ES-I3 (cell line): ENCODE results near the gene CLSTN2.
A peak's percentile ranks its signal among the peaks of the same experiment; 100 is the strongest.

Experiments used
- H3K36me3 ChIP-seq: 2 replicates; pipeline ENCODE4 v1.6.1; 2013; ENCODE audit warnings: mild to moderate bottlenecking, low read length, control low read depth, moderate library complexity; ENCODE audit not compliant: insufficient read depth
- H3K4me1 ChIP-seq: 2 replicates; pipeline ENCODE4 v1.6.1; 2013; ENCODE audit warnings: mild to moderate bottlenecking, control low read depth, low read length; ENCODE audit not compliant: insufficient read depth
- H3K9ac ChIP-seq: 2 replicates; pipeline ENCODE4 v1.6.1; 2013; ENCODE audit warnings: low read depth, mild to moderate bottlenecking, low read length, moderate library complexity
- H3K9me3 ChIP-seq: 2 replicates; pipeline ENCODE4 v1.6.1; 2013; ENCODE audit warnings: mild to moderate bottlenecking, low read length, moderate library complexity; ENCODE audit not compliant: control insufficient read depth, insufficient read depth

Gene CLSTN2

GRCh38 chr3:139933766-139934165 is 1.2 kb upstream of the CLSTN2 start:
- H3K9ac ChIP-seq: no peak overlapping the region
- no peaks in the 10 kb centered on the region for H3K4me1 ChIP-seq
- no peaks in the 10 kb centered on the region for H3K36me3 ChIP-seq
- H3K9me3 ChIP-seq: no peaks in the 10 kb centered on the region

GRCh38 chr3:139934613-139935015 is 371 bp upstream of the CLSTN2 start:
- H3K36me3 ChIP-seq: no peaks in the 10 kb centered on the region
- H3K9ac ChIP-seq: peak overlapping the region; percentile 92; the same call in 1 of the 2 replicates
- H3K9me3 ChIP-seq: no peaks in the 10 kb centered on the region
- no peaks in the 10 kb centered on the region for H3K4me1 ChIP-seq

- Histone ChIP-seq H3K9me3 (no peaks in the 10 kb centered on the region), H3K4me1 (no peaks in the 10 kb centered on the region), H3K36me3 (no peaks in the 10 kb centered on the region), H3K9ac (peak overlapping the region; percentile 92; the same call in 1 of the 2 replicates)
These were observed 1.2 kb downstream of the CLSTN2 start for GRCh38 chr3:139935866-139936817.

- Histone ChIP-seq H3K4me1 (no peaks in the 10 kb centered on the region), H3K9me3 (no peaks in the 10 kb centered on the region), H3K9ac (no peak overlapping the region), H3K36me3 (no peaks in the 10 kb centered on the region)
These were observed 2.8 kb downstream of the CLSTN2 start for GRCh38 chr3:139937674-139938279.

GRCh38 chr3:139939681-139940190 is 4.8 kb downstream of the CLSTN2 start:
- Histone ChIP-seq H3K36me3 (no peaks in the 10 kb centered on the region), H3K9ac (no peak overlapping the region), H3K9me3 (no peaks in the 10 kb centered on the region), H3K4me1 (no peaks in the 10 kb centered on the region)

- Histone ChIP-seq H3K9ac (no peak overlapping the region), H3K4me1 (no peaks in the 10 kb centered on the region), H3K36me3 (no peaks in the 10 kb centered on the region), H3K9me3 (no peaks in the 10 kb centered on the region)
These were observed 5.6 kb downstream of the CLSTN2 start for GRCh38 chr3:139940622-139941021.

GRCh38 chr3:139941580-139941979 is 6.6 kb downstream of the CLSTN2 start:
- H3K36me3 ChIP-seq: no peaks in the 10 kb centered on the region
- H3K9me3 ChIP-seq: no peaks in the 10 kb centered on the region
- no peaks in the 10 kb centered on the region for H3K4me1 ChIP-seq
- no peak overlapping the region for H3K9ac ChIP-seq

GRCh38 chr3:139944256-139944910 is 9.4 kb downstream of the CLSTN2 start:
- no peak overlapping the region for H3K9ac ChIP-seq
- H3K9me3 ChIP-seq: no peaks in the 10 kb centered on the region
- H3K36me3 ChIP-seq: no peaks in the 10 kb centered on the region

GRCh38 chr3:139945386-139945785 is 10.4 kb downstream of the CLSTN2 start:
- Histone ChIP-seq H3K9ac (no peak overlapping the region), H3K36me3 (no peaks in the 10 kb centered on the region), H3K9me3 (no peaks in the 10 kb centered on the region), H3K4me1 (no peaks in the 10 kb centered on the region)

More at GRCh38 chr3:139944256-139944910, 9.4 kb downstream of the CLSTN2 start:
- H3K4me1 ChIP-seq: no peaks in the 10 kb centered on the region

- H3K36me3 ChIP-seq: no peaks in the 10 kb centered on the region
These were observed 11.0 kb downstream of the CLSTN2 start for GRCh38 chr3:139945942-139946341.

GRCh38 chr3:139948467-139948866 is 13.5 kb downstream of the CLSTN2 start:
- H3K4me1 ChIP-seq: no peaks in the 10 kb centered on the region

More at GRCh38 chr3:139945942-139946341, 11.0 kb downstream of the CLSTN2 start:
- Histone ChIP-seq H3K9ac (no peak overlapping the region), H3K9me3 (no peaks in the 10 kb centered on the region), H3K4me1 (no peaks in the 10 kb centered on the region)

GRCh38 chr3:139948898-139949297 is 13.9 kb downstream of the CLSTN2 start:
- H3K9ac ChIP-seq: no peak overlapping the region
- H3K4me1 ChIP-seq: no peaks in the 10 kb centered on the region
- H3K9me3 ChIP-seq: no peaks in the 10 kb centered on the region
- H3K36me3 ChIP-seq: no peaks in the 10 kb centered on the region

More at GRCh38 chr3:139948467-139948866, 13.5 kb downstream of the CLSTN2 start:
- no peak overlapping the region for H3K9ac ChIP-seq
- H3K9me3 ChIP-seq: no peaks in the 10 kb centered on the region
- no peaks in the 10 kb centered on the region for H3K36me3 ChIP-seq

GRCh38 chr3:139953131-139953910 is 18.3 kb downstream of the CLSTN2 start:
- Histone ChIP-seq H3K4me1 (no peaks in the 10 kb centered on the region), H3K9ac (no peak overlapping the region), H3K36me3 (no peaks in the 10 kb centered on the region), H3K9me3 (no peaks in the 10 kb centered on the region)
